Activated CD4-positive, alpha-beta T cell treated with anti-CD3 and anti-CD28 coated beads for 48 hours (primary cell): Measurements from ENCODE around the gene SDS.

Source experiments
- DNase-seq: peaks from one replicate; pipeline ENCODE4 v3.0.0-alpha.2; 2020

SDS gene

GRCh38 chr12:113398346-113399290 lies 5.1 kb downstream of the SDS start:
- DNase-seq, result no peak

DNA sequence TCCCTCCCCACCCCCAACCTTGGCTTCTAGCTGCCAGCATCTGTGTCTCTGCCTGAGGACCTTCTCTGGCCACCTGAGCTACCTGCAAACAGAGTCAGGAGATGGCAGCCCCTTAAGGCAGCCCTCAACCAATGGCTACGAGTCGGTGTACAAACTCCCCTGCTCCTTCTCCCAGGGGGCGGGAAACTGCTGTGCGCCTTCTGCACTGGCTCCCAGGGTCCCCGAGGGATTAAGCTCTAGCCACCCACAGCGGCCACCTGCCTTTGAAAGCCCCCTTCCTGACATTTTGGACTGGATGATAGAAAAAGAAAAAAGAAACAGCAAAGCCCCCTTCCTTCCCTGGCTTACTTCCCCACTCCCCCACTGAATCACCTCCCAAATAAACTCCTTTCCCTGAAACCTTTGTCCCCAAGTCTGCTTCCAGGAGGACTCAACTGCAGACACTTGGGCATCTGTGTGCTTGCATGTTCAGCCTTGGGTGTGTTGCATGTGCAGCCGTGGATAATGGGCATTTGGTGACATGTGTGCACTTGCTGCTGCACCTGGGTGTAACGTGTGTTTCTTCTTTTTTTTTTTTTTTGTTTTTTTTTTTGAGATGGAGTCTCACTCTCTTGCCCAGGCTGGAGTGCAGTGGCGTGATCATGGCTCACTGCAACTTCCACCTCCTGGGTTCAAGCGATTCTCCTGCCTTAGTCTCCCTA lies 6.0 kb downstream of the SDS start:
- no peak for DNase-seq

DNA sequence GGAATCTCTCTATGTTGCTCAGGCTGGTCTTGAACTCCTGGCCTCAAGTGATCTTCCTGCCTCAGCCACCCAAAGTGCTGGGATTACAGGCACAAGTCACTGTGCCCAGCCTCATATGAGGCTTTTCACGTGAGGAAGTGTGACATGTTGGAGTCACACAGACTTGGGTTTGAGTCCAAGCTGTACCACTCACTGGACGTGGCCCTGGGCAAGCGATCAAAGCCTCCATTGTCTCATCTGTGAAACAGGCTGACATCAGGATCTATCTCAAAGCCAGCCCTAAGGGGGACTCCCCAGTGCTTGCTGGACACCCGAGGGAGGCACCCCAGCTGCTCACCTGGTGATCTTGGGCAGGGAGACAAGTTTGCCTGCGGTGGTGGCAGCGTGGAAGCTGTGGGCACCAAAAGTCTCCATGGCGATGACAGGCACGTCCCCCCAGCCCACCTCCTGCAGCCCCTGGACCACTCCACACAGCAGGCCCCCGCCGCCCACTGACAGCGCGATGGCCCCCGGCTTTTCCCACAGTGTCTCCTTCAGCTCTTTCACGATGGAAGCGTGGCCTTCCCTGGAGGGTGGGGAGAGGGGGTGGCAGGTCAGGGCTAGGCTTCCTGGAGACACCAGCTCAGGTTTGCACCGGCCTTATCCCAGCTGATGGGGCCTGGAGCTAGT lies 6.7 kb downstream of the SDS start:
- DNase-seq, result no peak

DNA sequence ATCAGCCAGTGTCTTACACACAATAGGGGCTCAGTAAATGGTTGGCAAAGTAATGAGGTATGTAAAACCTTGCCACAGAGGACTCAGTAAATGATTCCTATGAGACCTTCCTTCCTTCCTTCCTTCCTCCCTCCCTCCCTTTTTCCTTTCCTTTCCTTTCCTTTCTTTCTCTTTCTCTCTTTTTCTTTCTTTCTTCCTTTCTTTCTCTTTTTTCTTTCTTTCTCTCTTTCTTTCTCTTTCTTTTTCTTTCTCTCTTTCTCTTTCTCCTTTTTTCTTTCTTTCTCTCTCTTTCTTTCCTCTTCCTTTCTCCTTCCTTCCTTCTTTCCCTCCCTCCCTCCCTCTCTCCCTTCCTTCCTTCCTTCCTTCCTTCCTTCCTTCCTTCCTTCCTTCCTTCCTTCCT lies 7.5 kb downstream of the SDS start:
- no peak for DNase-seq

DNA sequence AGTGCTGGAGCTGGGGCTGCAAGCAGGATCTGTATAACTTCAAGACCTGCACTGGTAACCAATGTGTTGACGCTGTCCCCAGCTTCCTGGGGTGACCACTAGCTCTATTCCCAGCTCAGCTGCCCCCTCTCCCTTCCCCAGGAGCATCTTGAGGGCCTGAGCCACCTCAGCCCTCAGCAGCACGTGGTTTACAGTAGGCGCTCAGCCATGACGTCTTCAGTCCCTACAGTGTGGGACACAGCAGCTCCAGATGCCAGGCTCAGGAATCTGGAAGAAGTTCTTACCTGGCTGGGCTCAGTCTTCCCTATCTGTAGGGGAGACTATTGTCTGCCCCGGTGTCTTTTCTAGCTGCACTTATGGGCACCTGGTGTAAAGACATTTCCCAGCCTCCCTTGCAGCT lies 8.6 kb downstream of the SDS start:
- no peak for DNase-seq

DNA sequence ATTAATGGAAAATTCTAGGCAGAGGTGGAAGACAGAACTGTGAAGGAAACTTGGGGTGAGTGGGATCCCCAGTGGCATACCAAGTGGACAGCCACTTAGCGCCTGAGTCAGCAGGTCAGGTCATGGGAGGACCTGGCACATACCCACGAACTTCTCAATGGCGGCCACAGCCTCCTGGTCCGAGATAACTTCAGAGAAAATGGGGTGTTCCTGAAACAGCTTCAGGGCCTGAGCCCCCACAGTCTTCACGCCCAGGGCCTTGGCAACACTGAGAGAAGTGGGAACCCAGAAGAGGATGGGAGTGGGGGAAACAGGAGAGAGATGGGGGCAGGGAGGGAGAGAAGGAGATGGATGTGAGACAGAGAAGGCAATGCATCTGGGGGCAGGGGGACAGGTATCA lies 9.9 kb downstream of the SDS start:
- DNase-seq, result no peak

DNA sequence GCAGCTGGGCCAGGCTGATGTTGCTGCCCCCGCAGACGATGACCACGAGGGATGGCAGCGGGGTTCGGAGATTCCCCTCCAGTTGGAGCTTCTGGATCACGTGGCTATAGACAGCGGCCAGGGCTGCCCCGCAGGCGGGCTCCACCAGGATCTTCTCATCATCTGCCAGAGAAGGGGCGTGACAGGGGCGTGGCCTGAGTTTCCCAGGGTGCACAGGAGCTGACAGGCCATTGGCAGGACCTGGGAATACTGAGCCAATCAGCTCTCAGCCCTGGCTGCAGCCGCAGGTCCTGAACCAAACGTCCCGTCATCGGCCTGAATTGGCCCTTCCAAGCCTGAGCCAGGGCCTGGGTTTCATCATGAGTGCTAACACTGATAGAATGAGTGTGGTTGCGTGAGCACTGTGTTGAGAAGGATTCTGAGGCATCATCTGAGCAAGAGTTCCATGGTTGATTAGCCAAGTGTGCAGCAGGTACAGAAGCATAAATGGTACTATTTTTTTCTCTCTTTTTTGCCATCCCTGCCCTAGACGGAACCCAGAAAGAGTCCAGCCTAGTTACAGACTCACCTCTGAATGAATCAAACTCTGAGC lies 10.6 kb downstream of the SDS start:
- no peak for DNase-seq

GRCh38 chr12:113392520-113392919 lies 11.2 kb downstream of the SDS start:
- no peak for DNase-seq

DNA sequence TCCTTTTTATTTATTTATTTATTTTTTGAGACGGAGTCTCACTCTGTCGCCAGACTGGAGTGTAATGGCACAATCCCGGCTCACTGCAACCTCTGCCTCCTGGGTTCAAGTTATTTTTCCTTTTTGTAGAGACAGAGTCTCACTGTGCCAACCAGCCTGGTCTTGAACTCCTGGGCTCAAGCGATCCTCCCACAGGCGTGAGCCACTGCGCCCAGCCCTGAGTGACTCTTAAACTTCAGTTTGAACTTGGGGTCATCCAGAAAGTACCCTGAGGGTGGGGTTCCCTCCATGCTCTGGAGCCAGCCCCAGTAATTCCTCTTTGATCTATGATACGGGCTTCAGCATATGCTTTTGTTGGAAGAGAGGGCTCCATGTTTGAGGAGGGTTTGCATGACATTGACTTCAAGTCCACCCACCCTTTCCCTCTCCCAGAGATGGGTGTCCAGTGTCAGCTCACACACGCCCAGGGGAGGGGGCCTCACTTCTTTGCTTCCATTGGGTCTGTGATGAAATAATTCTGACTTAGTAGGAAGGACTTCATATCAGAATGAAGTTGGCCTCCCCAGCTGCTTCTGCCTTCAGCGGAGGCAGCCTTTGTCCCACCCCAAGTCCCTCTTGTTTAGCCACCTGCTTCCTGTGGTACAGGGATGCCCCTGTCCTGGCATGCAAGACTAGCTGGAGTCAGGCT lies 11.9 kb downstream of the SDS start:
- no peak for DNase-seq

GRCh38 chr12:113391145-113391544 lies 12.5 kb downstream of the SDS start:
- DNase-seq, result no peak

DNA sequence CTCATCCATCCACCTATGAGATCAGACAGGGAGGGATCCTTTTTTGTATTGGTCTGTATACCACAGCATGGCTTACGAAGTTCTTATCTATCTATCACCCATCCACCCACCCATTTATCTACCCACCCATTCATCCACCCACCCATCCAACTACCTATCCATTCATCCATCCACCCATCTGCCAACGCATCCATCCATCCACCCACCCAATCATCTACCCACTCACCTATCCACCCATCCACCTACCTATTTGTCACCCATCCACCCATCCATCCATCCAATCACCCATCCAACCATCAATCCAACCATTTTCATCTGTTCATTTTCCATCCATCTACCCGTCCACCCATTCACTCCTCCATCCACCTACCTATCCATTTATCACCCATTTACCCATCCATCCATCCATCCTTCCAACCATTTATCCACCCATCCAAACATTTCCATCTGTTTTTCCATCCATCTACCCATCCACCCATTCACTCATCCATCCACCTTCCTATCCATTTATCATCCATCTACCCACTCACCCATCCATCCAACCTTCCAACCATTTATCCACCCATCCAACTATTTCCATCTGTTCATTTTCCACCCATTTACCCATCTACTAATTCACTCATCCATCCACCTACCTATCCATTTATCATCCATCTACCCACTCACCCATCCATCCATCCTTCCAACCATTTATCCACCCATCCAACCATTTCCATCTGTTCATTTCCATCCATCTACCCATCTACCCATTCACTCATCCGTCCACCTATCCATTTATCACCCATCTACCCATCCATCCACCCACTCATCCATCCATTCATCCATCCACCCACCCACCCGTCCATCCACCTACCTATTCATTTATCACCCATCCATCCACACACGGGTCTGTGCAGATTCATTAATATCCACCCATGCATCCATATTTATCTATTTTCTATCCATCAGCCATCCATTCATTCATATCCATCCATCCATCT lies 13.3 kb downstream of the SDS start:
- no peak for DNase-seq

- no peak for DNase-seq
Observed at GRCh38 chr12:113388351-113388750, 15.3 kb downstream of the SDS start.

DNA sequence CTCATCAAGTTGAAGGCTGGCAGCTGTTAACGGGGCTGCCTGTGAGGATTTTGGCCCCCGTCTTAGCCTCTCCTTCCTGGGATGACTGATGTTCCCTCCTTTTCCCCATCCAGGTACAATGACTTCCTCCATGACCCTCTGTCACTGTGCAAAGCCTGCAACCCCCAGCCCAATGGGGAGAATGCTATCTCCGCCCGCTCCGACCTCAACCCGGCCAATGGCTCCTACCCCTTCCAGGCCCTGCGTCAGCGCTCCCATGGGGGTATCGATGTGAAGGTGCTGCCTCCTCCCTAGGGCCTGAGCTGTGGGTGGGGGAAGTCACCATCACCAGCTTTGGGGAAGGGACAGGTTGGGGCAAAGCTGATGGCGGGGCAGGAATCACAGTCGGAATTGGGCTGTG lies 16.1 kb downstream of the SDS start:
- DNase-seq, result no peak

GRCh38 chr12:113386866-113387566 lies 16.7 kb downstream of the SDS start:
- no peak for DNase-seq

DNA sequence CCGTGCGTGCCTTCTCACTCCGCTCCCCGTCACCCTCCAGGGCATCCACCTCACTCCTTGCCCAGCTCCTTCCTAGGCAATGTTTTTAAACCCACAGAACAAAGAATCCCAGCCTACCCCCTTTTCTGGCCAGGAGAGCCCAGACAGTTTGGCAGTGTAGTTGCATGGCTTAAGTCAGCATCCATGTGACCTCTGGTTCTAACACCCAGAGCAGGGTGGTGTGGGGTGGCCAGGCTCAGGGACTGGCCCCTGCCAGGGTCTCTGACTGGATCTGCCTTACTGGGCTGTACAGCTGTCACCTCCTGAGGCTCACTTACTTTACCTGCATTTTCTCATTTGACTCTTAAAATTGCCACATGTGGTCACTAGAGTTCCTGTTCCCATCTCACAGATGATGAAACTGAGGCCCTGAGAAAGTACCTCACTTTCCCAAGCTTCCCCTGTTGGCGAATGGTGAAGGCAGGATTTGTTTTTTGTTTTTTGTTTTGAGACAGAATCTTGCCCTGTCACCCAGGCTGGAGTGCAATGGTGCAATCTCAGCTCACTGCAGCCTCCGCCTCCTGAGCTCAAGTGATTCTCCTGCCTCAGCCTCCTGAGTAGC lies 18.3 kb downstream of the SDS start:
- no peak for DNase-seq

DNA sequence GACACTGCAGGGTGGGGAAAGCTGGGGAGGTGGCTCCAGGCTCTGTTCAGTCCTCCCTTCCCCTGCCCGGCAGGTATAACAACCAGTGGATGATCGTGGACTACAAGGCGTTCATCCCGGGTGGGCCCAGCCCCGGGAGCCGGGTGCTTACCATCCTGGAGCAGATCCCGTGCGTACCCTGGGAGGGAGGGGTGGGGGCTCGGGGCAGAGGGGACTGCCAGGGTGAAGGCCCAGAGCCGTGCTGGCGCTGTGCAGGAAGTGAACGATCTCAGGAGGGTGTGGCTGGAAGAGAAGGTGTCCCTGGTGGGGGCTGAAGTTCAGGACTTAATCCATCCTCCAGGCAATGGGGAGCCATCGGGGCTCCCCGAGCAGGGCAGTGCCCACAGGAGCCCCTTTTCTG lies 18.9 kb downstream of the SDS start:
- no peak for DNase-seq

- DNase-seq, result no peak
Observed at GRCh38 chr12:113382206-113382605, 21.5 kb downstream of the SDS start.

- no peak for DNase-seq
Observed at GRCh38 chr12:113381220-113381619, 22.5 kb downstream of the SDS start.

DNA sequence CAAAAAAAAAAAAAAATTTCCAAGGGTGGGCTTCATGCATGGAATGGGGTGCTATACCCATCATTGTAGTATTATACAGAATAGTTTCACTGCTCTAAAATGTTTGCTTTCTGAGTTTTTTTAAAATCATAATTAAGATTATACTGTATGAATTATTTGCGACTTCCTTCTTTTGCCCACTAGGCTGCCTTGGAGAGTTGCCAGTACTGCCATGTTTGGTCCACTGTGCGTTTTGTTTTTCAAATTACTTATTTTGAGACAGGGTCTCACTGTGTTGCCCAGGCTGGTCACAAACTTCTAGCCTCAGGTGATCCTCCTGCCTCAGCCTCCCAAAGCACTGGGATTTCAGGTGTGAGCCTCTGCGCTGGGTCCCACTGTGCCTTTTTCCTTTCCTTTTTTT lies 25.4 kb downstream of the SDS start:
- no peak for DNase-seq

GRCh38 chr12:113374823-113375428 lies 28.8 kb downstream of the SDS start:
- DNase-seq, result no peak
